Fibroblast of mammary gland (primary cell): ENCODE data around the gene CDH4.

Experiments used
- DNase-seq: peaks from one replicate; pipeline ENCODE4 v3.0.0-alpha.2; 2010; ENCODE audit warnings: low read depth
- H3K4me3 ChIP-seq: 2 replicates; pipeline ENCODE4 v1.5.1; 2011; ENCODE audit warnings: low read depth, mild to moderate bottlenecking, low read length, moderate library complexity; ENCODE audit not compliant: control insufficient read depth
- TF ChIP-seq, protein P1 (sequence below): conservative IDR thresholded peaks from 2 replicates; pipeline ENCODE4 v1.5.1; 2011; ENCODE audit warnings: low read depth, low read length, inconsistent platforms; ENCODE audit not compliant: control insufficient read depth, insufficient read depth

Gene CDH4

GRCh38 chr20:61292821-61293612, 41.0 kb downstream of the CDH4 start:
- TF ChIP-seq, protein P1, sequence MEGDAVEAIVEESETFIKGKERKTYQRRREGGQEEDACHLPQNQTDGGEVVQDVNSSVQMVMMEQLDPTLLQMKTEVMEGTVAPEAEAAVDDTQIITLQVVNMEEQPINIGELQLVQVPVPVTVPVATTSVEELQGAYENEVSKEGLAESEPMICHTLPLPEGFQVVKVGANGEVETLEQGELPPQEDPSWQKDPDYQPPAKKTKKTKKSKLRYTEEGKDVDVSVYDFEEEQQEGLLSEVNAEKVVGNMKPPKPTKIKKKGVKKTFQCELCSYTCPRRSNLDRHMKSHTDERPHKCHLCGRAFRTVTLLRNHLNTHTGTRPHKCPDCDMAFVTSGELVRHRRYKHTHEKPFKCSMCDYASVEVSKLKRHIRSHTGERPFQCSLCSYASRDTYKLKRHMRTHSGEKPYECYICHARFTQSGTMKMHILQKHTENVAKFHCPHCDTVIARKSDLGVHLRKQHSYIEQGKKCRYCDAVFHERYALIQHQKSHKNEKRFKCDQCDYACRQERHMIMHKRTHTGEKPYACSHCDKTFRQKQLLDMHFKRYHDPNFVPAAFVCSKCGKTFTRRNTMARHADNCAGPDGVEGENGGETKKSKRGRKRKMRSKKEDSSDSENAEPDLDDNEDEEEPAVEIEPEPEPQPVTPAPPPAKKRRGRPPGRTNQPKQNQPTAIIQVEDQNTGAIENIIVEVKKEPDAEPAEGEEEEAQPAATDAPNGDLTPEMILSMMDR, result no peak
- no peak overlapping the region for H3K4me3 ChIP-seq
- DNase-seq, result no peak

DNA sequence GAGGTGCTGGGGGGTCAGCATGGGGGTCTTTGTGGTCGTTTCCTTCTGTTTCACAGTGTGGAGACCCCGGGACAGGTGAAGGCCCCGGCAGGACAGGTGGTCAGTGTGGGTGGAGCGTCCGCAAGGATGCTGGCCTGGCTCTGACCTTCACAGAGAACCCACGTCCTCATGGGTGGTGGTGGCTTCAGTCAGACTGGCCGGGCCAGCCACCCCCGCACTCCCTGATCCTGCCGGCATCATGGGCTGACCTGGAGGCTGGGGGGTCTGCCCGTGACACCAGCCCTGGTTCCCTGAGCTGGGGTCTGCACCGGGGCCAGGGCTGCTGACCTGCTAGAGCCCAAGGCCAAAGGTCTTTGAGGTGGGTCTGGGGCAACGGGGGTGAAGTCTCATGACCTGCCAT, 41.9 kb downstream of the CDH4 start:
- TF ChIP-seq, protein P1, result no peak
- no peak for DNase-seq
- H3K4me3 ChIP-seq, result no peak overlapping the region

DNA sequence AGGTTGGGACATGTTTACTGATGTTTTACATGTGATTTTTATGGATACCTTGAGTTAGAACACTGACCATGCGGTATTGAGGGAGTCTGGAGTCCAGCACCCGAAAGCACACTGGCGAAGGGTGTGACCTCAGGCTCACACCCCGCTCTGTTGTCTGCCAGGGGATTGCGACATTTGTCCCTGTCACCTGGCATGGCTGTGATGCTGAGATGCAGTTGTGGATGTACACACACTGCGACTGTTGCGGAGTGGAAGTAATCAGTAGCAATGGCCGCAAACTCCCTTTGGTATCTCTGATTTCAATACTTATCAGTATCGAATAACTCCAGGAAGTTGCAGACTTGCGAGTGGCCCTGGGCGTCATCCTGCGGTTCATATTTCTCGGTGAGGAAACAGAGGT, 43.2 kb downstream of the CDH4 start:
- no peak for DNase-seq
- TF ChIP-seq, protein P1, result no peak

GRCh38 chr20:61295682-61296628, 43.9 kb downstream of the CDH4 start:
- DNase-seq, result no peak
- TF ChIP-seq, protein P1, result no peak
- H3K4me3 ChIP-seq, result no peak overlapping the region

More for the DNA sequence above, 43.2 kb downstream of the CDH4 start:
- H3K4me3 ChIP-seq, result no peak overlapping the region

- DNase-seq, result no peak
- H3K4me3 ChIP-seq, result no peak overlapping the region
- TF ChIP-seq, protein P1, result no peak
Measured at GRCh38 chr20:61296629-61297019, 44.6 kb downstream of the CDH4 start.

DNA sequence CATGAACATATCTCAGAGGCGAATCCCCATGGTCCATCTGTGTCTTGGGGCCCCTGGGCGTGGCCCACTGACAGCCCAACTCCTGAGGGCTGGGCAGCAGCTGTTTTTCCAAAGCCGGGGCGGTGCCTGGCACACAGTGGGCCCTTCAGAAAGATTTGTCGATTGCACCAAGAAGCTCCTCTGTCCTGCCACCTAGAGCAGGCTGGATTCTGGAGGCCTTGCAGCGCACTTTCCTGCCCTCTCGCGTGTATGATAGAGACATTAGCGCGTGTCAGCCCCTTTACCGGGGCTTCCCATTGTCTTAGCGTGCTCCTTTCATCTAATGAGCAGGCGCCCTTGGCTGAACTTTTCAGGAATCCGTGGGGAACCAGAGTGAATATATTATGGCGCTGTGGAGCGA, 45.4 kb downstream of the CDH4 start:
- TF ChIP-seq, protein P1, result no peak

More for the DNA sequence above, 45.4 kb downstream of the CDH4 start:
- no peak for DNase-seq
- H3K4me3 ChIP-seq, result no peak overlapping the region
